Testis (tissue), 2 donors: ENCODE data around the gene LETM1.

Experiments
- POLR2A ChIP-seq: fragments of 450-650 bp; IDR thresholded peaks from one replicate; pipeline ENCODE4 v1.6.1; 2017; ENCODE audit warnings: antibody characterized with exemption, mild to moderate bottlenecking, moderate library complexity
- TF ChIP-seq, protein P1 (sequence below), 3 experiments: fragments of 450-650 bp in 2 of 3; fragments of 200-600 bp in 1 of 3; sonication (generic) in 1 of 3; IDR thresholded peaks; one replicate each; pipeline ENCODE4 v1.5.1; 2016 to 2019; ENCODE audit warnings: antibody characterized with exemption in 3 of 3, mild to moderate bottlenecking in 2 of 3, moderate library complexity in 1 of 3

- no peak for TF ChIP-seq POLR2A
- TF ChIP-seq, protein P1, sequence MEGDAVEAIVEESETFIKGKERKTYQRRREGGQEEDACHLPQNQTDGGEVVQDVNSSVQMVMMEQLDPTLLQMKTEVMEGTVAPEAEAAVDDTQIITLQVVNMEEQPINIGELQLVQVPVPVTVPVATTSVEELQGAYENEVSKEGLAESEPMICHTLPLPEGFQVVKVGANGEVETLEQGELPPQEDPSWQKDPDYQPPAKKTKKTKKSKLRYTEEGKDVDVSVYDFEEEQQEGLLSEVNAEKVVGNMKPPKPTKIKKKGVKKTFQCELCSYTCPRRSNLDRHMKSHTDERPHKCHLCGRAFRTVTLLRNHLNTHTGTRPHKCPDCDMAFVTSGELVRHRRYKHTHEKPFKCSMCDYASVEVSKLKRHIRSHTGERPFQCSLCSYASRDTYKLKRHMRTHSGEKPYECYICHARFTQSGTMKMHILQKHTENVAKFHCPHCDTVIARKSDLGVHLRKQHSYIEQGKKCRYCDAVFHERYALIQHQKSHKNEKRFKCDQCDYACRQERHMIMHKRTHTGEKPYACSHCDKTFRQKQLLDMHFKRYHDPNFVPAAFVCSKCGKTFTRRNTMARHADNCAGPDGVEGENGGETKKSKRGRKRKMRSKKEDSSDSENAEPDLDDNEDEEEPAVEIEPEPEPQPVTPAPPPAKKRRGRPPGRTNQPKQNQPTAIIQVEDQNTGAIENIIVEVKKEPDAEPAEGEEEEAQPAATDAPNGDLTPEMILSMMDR (IDR thresholded peaks at IDR 0.05) = no peak
Measured at GRCh38 chr4:1834047-1834775, 21.7 kb downstream of the LETM1 start.
